ENCODE data around the gene SLAMF1. TPM values are rescaled to one million over a fixed set of nuclear protein-coding genes. Genes with fewer than 3 reads are reported as not detected.
A peak's percentile ranks its signal among the peaks of the same experiment; 100 is the strongest.

Gene SLAMF1
- total RNA-seq, 1 donor from 2014 or later, result not detected

DNA sequence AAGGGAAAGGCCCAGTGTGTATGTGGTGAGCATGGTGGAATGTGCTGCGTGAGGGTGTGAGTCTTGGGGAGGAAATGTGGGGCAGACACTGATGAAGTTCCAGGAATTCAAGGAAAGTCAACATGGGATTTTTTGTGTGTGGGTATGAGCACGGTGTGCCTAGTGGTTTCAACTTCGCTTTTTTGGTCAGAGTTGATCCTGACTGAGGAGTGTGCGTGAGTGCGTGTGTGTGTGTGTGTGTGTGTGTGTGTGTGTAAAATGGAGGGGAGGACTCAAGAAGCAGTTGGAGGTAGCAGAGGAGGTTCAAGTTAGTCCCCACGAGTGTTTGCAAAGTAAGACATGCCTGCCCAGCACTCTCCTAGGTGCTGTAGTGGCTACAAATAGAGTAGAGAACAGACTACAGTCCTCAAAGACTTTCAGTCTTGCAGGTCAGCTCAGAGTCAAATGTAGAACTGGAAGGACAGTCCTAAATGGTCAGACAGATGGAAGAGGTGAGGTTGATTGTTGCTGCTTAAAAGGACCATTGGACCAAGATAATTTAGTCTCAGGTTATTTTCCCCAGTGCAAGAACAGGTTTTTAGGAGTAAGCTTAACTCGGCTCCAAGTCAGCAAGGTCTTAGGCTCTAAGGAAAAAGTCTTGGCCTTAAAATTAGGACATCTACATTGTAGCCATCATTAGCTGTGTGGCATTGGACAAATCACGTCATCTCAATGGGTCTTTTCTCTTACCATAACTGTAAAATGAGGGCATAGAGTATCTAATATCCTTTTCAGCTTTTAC lies 25.0 kb downstream of the SLAMF1 start:
- H3K27me3 ChIP-seq (ENCODE audit: control insufficient read depth, insufficient read depth, low read length), result no peaks in the 10 kb centered on the region
- TF ChIP-seq, protein P1, sequence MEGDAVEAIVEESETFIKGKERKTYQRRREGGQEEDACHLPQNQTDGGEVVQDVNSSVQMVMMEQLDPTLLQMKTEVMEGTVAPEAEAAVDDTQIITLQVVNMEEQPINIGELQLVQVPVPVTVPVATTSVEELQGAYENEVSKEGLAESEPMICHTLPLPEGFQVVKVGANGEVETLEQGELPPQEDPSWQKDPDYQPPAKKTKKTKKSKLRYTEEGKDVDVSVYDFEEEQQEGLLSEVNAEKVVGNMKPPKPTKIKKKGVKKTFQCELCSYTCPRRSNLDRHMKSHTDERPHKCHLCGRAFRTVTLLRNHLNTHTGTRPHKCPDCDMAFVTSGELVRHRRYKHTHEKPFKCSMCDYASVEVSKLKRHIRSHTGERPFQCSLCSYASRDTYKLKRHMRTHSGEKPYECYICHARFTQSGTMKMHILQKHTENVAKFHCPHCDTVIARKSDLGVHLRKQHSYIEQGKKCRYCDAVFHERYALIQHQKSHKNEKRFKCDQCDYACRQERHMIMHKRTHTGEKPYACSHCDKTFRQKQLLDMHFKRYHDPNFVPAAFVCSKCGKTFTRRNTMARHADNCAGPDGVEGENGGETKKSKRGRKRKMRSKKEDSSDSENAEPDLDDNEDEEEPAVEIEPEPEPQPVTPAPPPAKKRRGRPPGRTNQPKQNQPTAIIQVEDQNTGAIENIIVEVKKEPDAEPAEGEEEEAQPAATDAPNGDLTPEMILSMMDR (IDR thresholded peaks at IDR 0.05; ENCODE audit: insufficient read depth, low read length, poor library complexity, severe bottlenecking), result no peak

DNA sequence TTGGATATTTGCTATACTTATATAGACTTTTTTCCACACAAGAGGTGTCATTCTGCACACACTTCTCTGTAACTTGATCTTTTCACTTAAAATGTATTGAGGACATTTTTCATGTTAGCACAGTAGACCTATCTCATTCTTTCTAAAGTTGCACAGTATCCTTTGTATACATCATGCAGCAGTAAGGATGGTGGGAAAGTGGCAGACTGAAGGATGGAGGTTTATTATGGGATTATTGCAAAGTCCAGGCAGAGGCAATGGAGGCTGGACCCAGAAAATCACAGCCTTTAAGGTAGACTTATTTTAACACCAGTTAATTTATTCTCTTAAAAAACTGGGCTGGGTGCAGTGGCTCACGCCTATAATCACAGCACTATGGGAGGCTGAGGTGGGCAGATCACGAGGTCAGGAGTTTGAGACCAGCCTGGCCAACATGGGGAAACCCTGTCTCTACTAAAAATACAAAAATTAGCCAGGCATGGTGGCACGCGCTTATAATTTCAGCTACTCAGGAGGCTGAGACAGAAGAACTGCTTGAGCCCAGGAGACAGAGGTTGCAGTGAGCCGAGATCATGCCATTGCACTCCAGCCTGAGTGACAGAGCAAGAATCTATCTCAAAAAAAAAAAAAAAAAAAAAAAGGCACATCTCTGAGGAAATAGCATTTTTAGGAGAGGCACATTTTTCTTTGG lies 25.8 kb downstream of the SLAMF1 start:
- DNase-seq (ENCODE audit: low read depth), result no peak
- no peaks in the 10 kb centered on the region for H3K36me3 ChIP-seq (ENCODE audit: control insufficient read depth, insufficient read depth, low read length)
- no peaks in the 10 kb centered on the region for H3K27me3 ChIP-seq (ENCODE audit: control insufficient read depth, insufficient read depth, low read length)
- TF ChIP-seq, protein P1 (IDR thresholded peaks at IDR 0.05; ENCODE audit: insufficient read depth, low read length, poor library complexity, severe bottlenecking), result no peak
- no peak overlapping the region for H3K4me3 ChIP-seq (ENCODE audit: low read depth, low read length)

More for the DNA sequence above, 25.0 kb downstream of the SLAMF1 start:
- DNase-seq (ENCODE audit: low read depth), result no peak
- Histone ChIP-seq H3K36me3 (ENCODE audit: control insufficient read depth, insufficient read depth, low read length) (no peaks in the 10 kb centered on the region), H3K4me3 (ENCODE audit: low read depth, low read length) (no peak overlapping the region)

DNA sequence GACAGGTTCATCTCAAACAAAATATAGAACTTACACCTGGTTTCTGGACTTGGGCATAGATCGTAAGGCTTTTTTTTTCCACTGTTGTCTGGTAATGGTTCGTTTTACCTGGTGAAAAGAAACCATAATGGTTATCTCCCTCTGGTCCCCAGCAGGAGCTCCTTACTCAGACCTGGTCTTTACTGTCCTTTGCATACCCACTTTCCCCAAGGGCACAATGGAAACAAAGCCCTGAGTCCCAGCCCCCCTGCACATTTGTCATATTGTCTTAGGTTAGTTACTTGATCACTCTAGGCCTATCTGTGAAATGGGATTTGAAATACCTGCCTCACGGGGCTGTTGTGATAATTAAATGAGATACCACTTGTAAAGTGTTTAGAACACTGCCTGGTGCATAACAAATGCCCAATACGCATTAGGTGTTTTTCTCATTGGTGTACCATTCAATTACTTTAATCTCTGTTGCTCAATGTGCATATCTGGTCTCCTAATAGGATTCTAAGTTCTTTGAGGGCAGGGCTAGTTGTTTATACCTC lies 27.0 kb downstream of the SLAMF1 start:
- TF ChIP-seq, protein P1 (IDR thresholded peaks at IDR 0.05; ENCODE audit: insufficient read depth, low read length, poor library complexity, severe bottlenecking), result no peak
- no peak for DNase-seq (ENCODE audit: low read depth)
- Histone ChIP-seq H3K36me3 (ENCODE audit: control insufficient read depth, insufficient read depth, low read length) (no peaks in the 10 kb centered on the region), H3K4me3 (ENCODE audit: low read depth, low read length) (no peak overlapping the region), H3K27me3 (ENCODE audit: control insufficient read depth, insufficient read depth, low read length) (no peaks in the 10 kb centered on the region)

DNA sequence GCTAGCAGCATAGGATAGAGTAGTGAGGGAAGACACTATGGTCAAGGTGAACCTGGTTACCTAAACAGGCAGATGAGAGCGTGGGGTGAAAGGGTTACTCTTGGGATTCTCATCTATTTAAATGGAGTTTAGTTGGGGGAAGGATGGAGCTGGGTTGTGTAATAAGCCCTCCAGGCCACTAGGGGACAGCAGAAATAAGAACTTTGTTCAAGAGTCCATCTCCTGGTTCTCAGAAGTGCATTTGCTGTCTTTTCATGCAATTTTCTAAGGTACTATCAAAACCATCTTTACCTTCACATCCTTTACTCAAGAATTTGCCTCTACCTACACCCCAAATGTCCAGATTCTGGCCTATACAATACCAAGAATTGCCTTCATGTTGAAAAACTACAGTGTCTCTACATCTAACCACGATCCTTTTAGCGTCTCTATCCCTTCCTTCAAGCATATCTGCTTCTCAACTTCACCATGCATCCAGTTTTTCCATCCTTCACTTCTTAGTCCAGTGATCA lies 28.0 kb downstream of the SLAMF1 start:
- H3K27me3 ChIP-seq (ENCODE audit: control insufficient read depth, insufficient read depth, low read length), result no peaks in the 10 kb centered on the region
- TF ChIP-seq, protein P1 (IDR thresholded peaks at IDR 0.05; ENCODE audit: insufficient read depth, low read length, poor library complexity, severe bottlenecking), result peak; percentile 36
- H3K36me3 ChIP-seq (ENCODE audit: control insufficient read depth, insufficient read depth, low read length), result no peaks in the 10 kb centered on the region
- H3K4me3 ChIP-seq (ENCODE audit: low read depth, low read length), result no peak overlapping the region
- no peak for DNase-seq (ENCODE audit: low read depth)

DNA sequence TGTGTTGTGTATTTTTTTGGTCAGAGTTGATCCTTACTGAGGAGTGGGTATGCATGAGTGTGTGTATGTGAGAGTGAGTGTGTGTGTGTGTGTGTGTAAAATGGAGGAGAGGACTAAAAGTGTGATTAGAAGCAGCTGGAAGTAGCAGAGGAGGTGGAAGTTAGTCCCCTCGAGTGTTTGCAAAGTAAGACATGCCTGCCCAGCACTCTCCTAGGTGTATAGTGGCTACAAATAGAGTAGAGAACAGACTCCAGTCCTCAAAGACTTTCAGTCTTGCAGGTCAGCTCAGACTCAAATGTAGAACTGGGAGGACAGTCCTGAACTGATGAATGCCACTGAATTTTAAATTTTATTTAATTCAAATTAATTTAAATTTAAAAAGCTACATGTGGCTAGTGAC lies 28.5 kb downstream of the SLAMF1 start:
- H3K36me3 ChIP-seq (ENCODE audit: control insufficient read depth, insufficient read depth, low read length), result no peaks in the 10 kb centered on the region
- no peak overlapping the region for H3K4me3 ChIP-seq (ENCODE audit: low read depth, low read length)
- no peaks in the 10 kb centered on the region for H3K27me3 ChIP-seq (ENCODE audit: control insufficient read depth, insufficient read depth, low read length)
- DNase-seq (ENCODE audit: low read depth), result no peak
- TF ChIP-seq, protein P1 (IDR thresholded peaks at IDR 0.05; ENCODE audit: insufficient read depth, low read length, poor library complexity, severe bottlenecking), result no peak
